HEK293T (cell line): ENCODE measurements around the gene EWSR1.
A peak's percentile ranks its signal among the peaks of the same experiment; 100 is the strongest.

Experiments
- CTCF ChIA-PET: fragments of 350-600 bp; formaldehyde crosslinking; extraction: SDS; loops from one replicate; lab custom pipeline; 2021; ENCODE audit warnings: antibody characterized with exemption, inconsistent platforms; lab: Yijun Ruan, JAX
- POLR2A ChIA-PET: fragments of 350-600 bp; formaldehyde crosslinking; extraction: SDS; loops from one replicate; lab custom pipeline; 2020; ENCODE audit warnings: antibody characterized with exemption, inconsistent platforms; lab: Yijun Ruan, JAX
- DNase-seq: peaks from one replicate; pipeline ENCODE4 v3.0.0; 2012; ENCODE audit warnings: mixed read lengths; ENCODE audit errors: extremely low spot score
- ARNT ChIP-seq: fragments of 450-650 bp; IDR thresholded peaks from 2 replicates; pipeline ENCODE4 v1.6.1; 2017; ENCODE audit warnings: mild to moderate bottlenecking
- BHLHE40 ChIP-seq: fragments of 450-650 bp; IDR thresholded peaks from 2 replicates; pipeline ENCODE4 v1.6.1; 2016; ENCODE audit warnings: mild to moderate bottlenecking, moderate library complexity, borderline replicate concordance
- CTBP1 ChIP-seq: fragments of 450-650 bp; IDR thresholded peaks from 2 replicates; pipeline ENCODE4 v1.6.1; 2016; ENCODE audit warnings: borderline replicate concordance
- ELF4 ChIP-seq: fragments of 450-650 bp; IDR thresholded peaks from 2 replicates; pipeline ENCODE4 v1.6.1; 2017; ENCODE audit warnings: antibody characterized with exemption
- FOXA1 ChIP-seq: fragments of 450-650 bp; IDR thresholded peaks from 2 replicates; pipeline ENCODE4 v1.6.1; 2016; ENCODE audit warnings: mild to moderate bottlenecking
- FOXK2 ChIP-seq: fragments of 450-650 bp; IDR thresholded peaks from 2 replicates; pipeline ENCODE4 v1.6.1; 2016; ENCODE audit warnings: mild to moderate bottlenecking
- FOXM1 ChIP-seq: fragments of 450-650 bp; IDR thresholded peaks from 2 replicates; pipeline ENCODE4 v1.6.1; 2017; ENCODE audit warnings: mild to moderate bottlenecking, borderline replicate concordance
- HDGF ChIP-seq: fragments of 450-650 bp; IDR thresholded peaks from 2 replicates; pipeline ENCODE4 v1.6.1; 2017; ENCODE audit warnings: antibody characterized with exemption, borderline replicate concordance
- L3MBTL2 ChIP-seq: fragments of 450-650 bp; conservative IDR thresholded peaks from 2 replicates; pipeline ENCODE4 v1.6.1; 2016; ENCODE audit warnings: mild to moderate bottlenecking
- LEF1 ChIP-seq: fragments of 450-650 bp; IDR thresholded peaks from 2 replicates; pipeline ENCODE4 v1.6.1; 2017; ENCODE audit warnings: mild to moderate bottlenecking, borderline replicate concordance
- NFRKB ChIP-seq: fragments of 450-650 bp; IDR thresholded peaks from 2 replicates; pipeline ENCODE4 v1.6.1; 2016; ENCODE audit warnings: mild to moderate bottlenecking, moderate library complexity
- SP1 ChIP-seq: fragments of 450-650 bp; IDR thresholded peaks from 2 replicates; pipeline ENCODE4 v1.6.1; 2017
- SUZ12 ChIP-seq: fragments of 450-650 bp; IDR thresholded peaks from 2 replicates; pipeline ENCODE4 v1.6.1; 2016; ENCODE audit warnings: mild to moderate bottlenecking
- TARDBP ChIP-seq: fragments of 450-650 bp; IDR thresholded peaks from 2 replicates; pipeline ENCODE4 v1.6.1; 2016
- ZNF384 ChIP-seq: fragments of 450-650 bp; IDR thresholded peaks from 2 replicates; pipeline ENCODE4 v1.6.1; 2016
- TF ChIP-seq, protein P1 (sequence below): fragments of 450-650 bp; IDR thresholded peaks from 2 replicates; pipeline ENCODE4 v1.6.1; 2016

EWSR1 gene

DNA sequence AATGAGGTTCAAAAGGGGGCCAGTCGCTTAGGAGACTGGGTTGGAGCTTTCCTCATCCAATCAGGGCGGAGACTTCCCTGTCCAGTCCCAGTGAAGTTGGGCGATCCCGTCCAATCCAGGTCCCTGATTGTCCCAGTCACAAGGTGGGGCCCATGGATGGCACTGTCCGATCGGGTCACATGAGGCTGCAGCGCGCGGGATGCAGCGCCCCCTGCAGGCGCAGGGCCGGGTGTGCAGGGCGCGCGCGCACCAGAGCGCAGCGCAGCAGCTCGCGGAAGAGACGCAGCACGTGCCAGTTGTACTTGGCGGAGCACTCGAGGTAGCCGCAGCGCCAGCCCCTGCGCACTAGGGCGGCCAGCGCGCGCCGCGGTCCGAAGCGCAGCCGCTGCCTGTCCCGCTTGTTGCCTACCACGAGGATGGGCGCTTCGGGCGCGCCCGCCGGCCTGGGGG is 45.1 kb downstream of the EWSR1 start:
- DNase-seq, result no peak
- ChIA-PET POLR2A (interaction anchor here (1.3 kb wide), 1 partner anchor 241 kb away, joined by 3 read pairs; no protein-coding TSS in a partner anchor), CTCF (interaction anchor here (0.6 to 1.0 kb wide), 2 partner anchors 10 to 11 kb away, joined by 3 to 8 read pairs; no protein-coding TSS in a partner anchor)
- TF ChIP-seq TARDBP, result no peak
- TF ChIP-seq LEF1, result no peak
- TF ChIP-seq SUZ12, result no peak
- TF ChIP-seq ELF4, result no peak
- TF ChIP-seq FOXA1, result no peak
- TF ChIP-seq SP1, result no peak
- no peak for TF ChIP-seq BHLHE40
- no peak for TF ChIP-seq FOXM1
- no peak for TF ChIP-seq HDGF
- TF ChIP-seq, protein P1, sequence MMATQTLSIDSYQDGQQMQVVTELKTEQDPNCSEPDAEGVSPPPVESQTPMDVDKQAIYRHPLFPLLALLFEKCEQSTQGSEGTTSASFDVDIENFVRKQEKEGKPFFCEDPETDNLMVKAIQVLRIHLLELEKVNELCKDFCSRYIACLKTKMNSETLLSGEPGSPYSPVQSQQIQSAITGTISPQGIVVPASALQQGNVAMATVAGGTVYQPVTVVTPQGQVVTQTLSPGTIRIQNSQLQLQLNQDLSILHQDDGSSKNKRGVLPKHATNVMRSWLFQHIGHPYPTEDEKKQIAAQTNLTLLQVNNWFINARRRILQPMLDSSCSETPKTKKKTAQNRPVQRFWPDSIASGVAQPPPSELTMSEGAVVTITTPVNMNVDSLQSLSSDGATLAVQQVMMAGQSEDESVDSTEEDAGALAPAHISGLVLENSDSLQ, result no peak
- TF ChIP-seq CTBP1, result no peak
- TF ChIP-seq ZNF384, result no peak
- no peak for TF ChIP-seq NFRKB
- no peak for TF ChIP-seq FOXK2
- TF ChIP-seq L3MBTL2, result no peak
- TF ChIP-seq ARNT, result no peak

- TF ChIP-seq FOXK2 (no peak), HDGF (no peak), SP1 (no peak), ZNF384 (no peak), FOXA1 (no peak), L3MBTL2 (no peak), ELF4 (no peak), LEF1 (no peak), FOXM1 (no peak), ARNT (no peak), TARDBP (no peak), BHLHE40 (no peak), SUZ12 (no peak), CTBP1 (no peak), NFRKB (no peak)
- TF ChIP-seq, protein P1, result no peak
- no peak for DNase-seq
- ChIA-PET POLR2A (interaction anchor here (1.3 kb wide), 1 partner anchor 241 kb away, joined by 3 read pairs; no protein-coding TSS in a partner anchor), CTCF (interaction anchor here (0.6 kb wide), 1 partner anchor 160 kb away, joined by 3 read pairs; no protein-coding TSS in a partner anchor)
These were observed 45.8 kb downstream of the EWSR1 start for GRCh38 chr22:29313576-29314466.

GRCh38 chr22:29314537-29315285 is 46.6 kb downstream of the EWSR1 start:
- POLR2A ChIA-PET, result interaction anchor here (1.3 kb wide), 1 partner anchor 240 kb away, joined by 3 read pairs; no protein-coding TSS in a partner anchor

GRCh38 chr22:29315286-29316140 is 47.4 kb downstream of the EWSR1 start, which contains the start of gene RASL10A:
TSS of gene RASL10A (minus strand) at chr22:29315697. CDS start at chr22:29315246, 451 bp downstream.
- peak; percentile 64 for DNase-seq
- ChIA-PET POLR2A (no interaction called here), CTCF (no interaction called here)
- TF ChIP-seq BHLHE40, result no peak
- TF ChIP-seq, protein P1, result no peak
- TF ChIP-seq TARDBP, result no peak
- TF ChIP-seq ELF4, result no peak
- no peak for TF ChIP-seq HDGF
- TF ChIP-seq FOXA1, result no peak
- TF ChIP-seq FOXM1, result no peak
- no peak for TF ChIP-seq SP1
- TF ChIP-seq L3MBTL2, result no peak
- TF ChIP-seq FOXK2, result no peak
- no peak for TF ChIP-seq SUZ12
- no peak for TF ChIP-seq CTBP1
- no peak for TF ChIP-seq NFRKB
- no peak for TF ChIP-seq LEF1
- TF ChIP-seq ZNF384, result no peak
- no peak for TF ChIP-seq ARNT

More at GRCh38 chr22:29314537-29315285, 46.6 kb downstream of the EWSR1 start:
- no peak for DNase-seq
- CTCF ChIA-PET, result interaction anchor here (0.6 kb wide), 1 partner anchor 161 kb away, joined by 3 read pairs; no protein-coding TSS in a partner anchor
- no peak for TF ChIP-seq LEF1
- TF ChIP-seq L3MBTL2, result no peak
- no peak for TF ChIP-seq ZNF384
- no peak for TF ChIP-seq HDGF
- no peak for TF ChIP-seq FOXA1
- TF ChIP-seq TARDBP, result no peak
- TF ChIP-seq ARNT, result no peak
- no peak for TF ChIP-seq ELF4
- no peak for TF ChIP-seq NFRKB
- no peak for TF ChIP-seq CTBP1
- no peak for TF ChIP-seq FOXM1
- TF ChIP-seq, protein P1, result no peak
